Measurements from ENCODE around the gene SEMA4B. TPM values are rescaled to one million over a fixed set of nuclear protein-coding genes. Genes with fewer than 3 reads are reported as not detected.
A peak's percentile ranks its signal among the peaks of the same experiment; 100 is the strongest.

Gene SEMA4B
- total and polyA plus RNA-seq, 10 of the 15 experiments (the other 5 are each of a cell fraction or from before 2014, with no cell fraction given) = 0.87 to 26.0 (median 9.3) TPM

DNA sequence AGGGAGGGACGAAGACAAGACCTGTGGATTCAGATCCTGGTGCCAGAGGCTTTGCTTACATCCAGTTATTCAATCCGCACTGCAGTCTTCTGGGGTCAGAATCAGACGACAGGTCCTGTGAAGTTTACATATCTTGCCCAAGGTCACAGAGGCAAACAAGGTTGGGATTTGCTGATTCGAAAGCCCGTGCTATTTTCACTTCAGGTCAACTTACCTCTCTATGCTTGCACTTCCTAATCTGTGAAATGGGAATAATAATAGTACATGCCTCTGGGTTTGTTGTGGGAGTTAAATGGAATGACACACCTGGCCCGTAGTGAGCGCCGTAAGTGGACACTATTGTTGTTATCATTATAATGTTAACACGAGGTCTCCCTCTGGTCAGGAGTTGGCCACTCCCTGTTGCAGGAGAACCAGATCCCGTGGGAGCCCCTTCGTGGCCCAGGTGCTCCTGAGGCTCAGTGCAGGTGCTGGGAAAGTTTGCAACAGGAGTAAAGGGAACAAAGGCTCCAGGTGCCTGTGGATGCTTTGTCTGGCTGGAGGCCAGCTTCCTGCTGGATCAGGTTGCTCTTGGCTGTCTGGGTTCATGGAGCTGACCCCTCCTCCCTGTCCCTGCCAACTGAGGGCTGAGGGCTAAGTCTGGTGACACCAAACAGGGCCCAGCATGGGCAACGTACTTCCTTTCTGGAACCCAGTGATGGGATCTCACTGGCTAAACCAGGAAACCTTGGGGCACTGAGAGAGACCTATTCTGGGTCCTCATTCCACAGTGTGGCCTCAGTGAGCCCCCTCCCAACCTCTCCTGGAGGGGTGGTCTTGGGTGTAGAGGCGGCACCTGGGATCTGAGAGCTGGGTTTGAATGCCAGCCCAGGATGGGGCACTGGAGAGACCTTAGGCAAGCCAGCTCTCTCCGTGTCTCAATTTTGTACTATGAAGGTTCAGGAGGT is 40.1 kb upstream of the SEMA4B start:
- WGBS (ENCODE audit: insufficient coverage, insufficient replicate concordance, low lambda C conversion rate, missing lambda C conversion rate) = 77% methylated on average over 14 of the region's 14 CpGs
- TF ChIP-seq RELB (IDR thresholded peaks at IDR 0.05; ENCODE audit: low read depth) (no peak), ZNF687 (IDR thresholded peaks at IDR 0.05) (no peak), FOS (IDR thresholded peaks at IDR 0.05; ENCODE audit: borderline replicate concordance, extremely low read depth, insufficient read length) (no peak), ZNF622 (IDR thresholded peaks at IDR 0.05) (no peak), RAD51 (IDR thresholded peaks at IDR 0.05) (no peak), NKRF (conservative IDR thresholded peaks at IDR 0.05) (no peak)
- intact Hi-C loops (cut with micrococcal nuclease; ENCODE audit: unreplicated experiment) (loop anchor here (5.0 kb wide), 1 partner anchor 41 kb away; the partner anchor contains the start of gene SEMA4B), in situ Hi-C loops (cut with MboI) (loop anchor here (5.0 kb wide), 2 partner anchors 56 to 126 kb away; no protein-coding TSS in a partner anchor)
- Histone ChIP-seq H4K20me1 (ENCODE audit: control insufficient read depth, insufficient read depth) (no peaks in the 10 kb centered on the region), H3K9me3 (replicated peaks; ENCODE audit: control insufficient read depth, insufficient read depth, low read length) (no peaks in the 10 kb centered on the region), H3K27me3 (replicated peaks in 1 of 2; ENCODE audit: control insufficient read depth in 2 of 2, insufficient read depth in 2 of 2, low read length in 1 of 2) (no peaks in the 10 kb centered on the region), H3K9ac (ENCODE audit: control insufficient read depth, insufficient read depth, low read length) (no peak overlapping the region), H2AFZ (ENCODE audit: control insufficient read depth, low read depth, low read length) (no peak overlapping the region), H3K4me1 (ENCODE audit: control insufficient read depth, insufficient read depth, low read length) (peaks cover 38% of the 10 kb centered on the region), H3K36me3 (ENCODE audit: control insufficient read depth in 2 of 2, insufficient read depth in 2 of 2, low read length in 1 of 2) (no peaks in the 10 kb centered on the region), H3K4me2 (ENCODE audit: control insufficient read depth, insufficient read depth) (peak overlapping the region; percentile 56), H3K79me2 (ENCODE audit: control insufficient read depth, insufficient read depth, low read length) (no peaks in the 10 kb centered on the region), H3K27ac (ENCODE audit: control insufficient read depth, insufficient read depth) (no peak overlapping the region), H3K4me3 (no peak overlapping the region)
- FAIRE-seq (no peak), DNase-seq (ENCODE audit: low read depth, low spot score) (no peak), ATAC-seq (no peak)
- SMC1A ChIA-PET (ENCODE audit: uncharacterized antibody, unreplicated experiment) = interaction anchor here (0.9 to 7.6 kb wide), 14 partner anchors 11 to 126 kb away, joined by 3 to 70 read pairs (median 7); partner anchors contain the start of genes CIB1, GDPGP1 and SEMA4B
- CTCF ChIA-PET = interaction anchor here (0.8 to 3.5 kb wide), 21 partner anchors 10 to 140 kb away, joined by 3 to 22 read pairs (median 6); partner anchors contain the start of genes NGRN and SEMA4B
- RAD21 ChIA-PET (ENCODE audit: unreplicated experiment) = interaction anchor here (0.7 to 4.4 kb wide), 21 partner anchors 10 to 146 kb away, joined by 3 to 43 read pairs (median 8); partner anchors contain the start of genes NGRN and SEMA4B
- no TSS peak for BruUV-seq (replicated peaks)
- POLR2A ChIA-PET = interaction anchor here (0.8 to 3.6 kb wide), 10 partner anchors 17 to 105 kb away, joined by 3 to 17 read pairs (median 5); partner anchors contain the start of genes CIB1, GDPGP1, NGRN and SEMA4B
